Transverse colon (tissue), 4 donors: ENCODE measurements around the gene NEMP2.

ENCODE experiments used
- EP300 ChIP-seq: sonication (generic); formaldehyde crosslinking; IDR thresholded peaks from one replicate; pipeline ENCODE4 v1.6.1; 2017; ENCODE audit warnings: antibody characterized with exemption, low read depth
- POLR2AphosphoS5 ChIP-seq, 3 donors: sonication (generic); formaldehyde crosslinking; IDR thresholded peaks; one replicate each; pipeline ENCODE4 v1.6.1; 2016; ENCODE audit warnings: antibody characterized with exemption in 3 of 3
- TF ChIP-seq, protein P1 (sequence below), 5 experiments: fragments of 200-600 bp in 3 of 5; fragments of 450-650 bp in 2 of 5; sonication (generic) in 3 of 5; IDR thresholded peaks; 1 replicate in 2 of 5; 2 replicates in 3 of 5; pipeline ENCODE4 v1.5.1; 2016 to 2017; ENCODE audit warnings: antibody characterized with exemption in 5 of 5, inconsistent platforms in 3 of 5, mild to moderate bottlenecking in 2 of 5, moderate library complexity in 1 of 5

DNA sequence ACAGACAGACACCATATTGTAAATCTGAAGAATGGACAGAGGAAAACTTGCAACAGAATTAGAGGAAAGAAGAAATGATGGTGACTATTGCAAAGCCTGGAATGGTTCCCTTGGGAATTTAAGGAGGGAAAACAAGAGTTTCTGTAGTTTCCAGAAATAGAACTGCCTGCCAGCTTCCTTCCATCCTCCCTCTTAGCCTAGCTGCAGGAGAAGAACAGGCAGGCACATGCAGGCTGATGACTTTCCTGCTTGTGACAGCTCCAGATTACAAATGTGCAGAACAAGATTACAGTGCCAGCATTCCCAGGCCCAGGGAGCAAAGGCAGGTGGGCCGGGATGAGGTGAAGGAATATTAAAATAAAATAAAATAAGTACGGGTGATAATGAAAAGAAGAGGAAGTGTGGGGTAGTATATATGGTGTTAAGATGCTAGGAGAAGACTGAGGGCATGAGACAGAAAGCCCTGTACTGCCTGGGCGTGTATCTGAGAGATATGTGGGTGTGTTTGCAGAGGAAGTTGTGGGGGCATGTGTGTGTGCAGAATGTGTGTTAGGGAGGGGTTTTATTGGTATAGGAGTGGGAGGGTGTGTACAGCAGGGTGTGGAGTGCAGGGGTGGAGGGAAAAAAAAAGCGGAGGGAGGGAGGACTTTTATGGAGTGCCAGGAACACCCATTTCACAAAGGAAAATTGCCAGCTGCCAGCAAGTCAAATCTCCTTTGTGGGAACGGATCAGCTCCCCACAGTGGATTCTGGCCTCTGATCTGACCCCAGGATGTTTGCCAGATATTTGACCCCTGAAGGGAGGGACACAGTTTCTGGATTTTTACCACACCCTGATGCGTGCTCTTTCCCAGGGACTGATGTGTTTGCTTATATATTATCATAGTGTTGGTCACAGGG lies 43.9 kb upstream of the NEMP2 start:
- TF ChIP-seq, protein P1, sequence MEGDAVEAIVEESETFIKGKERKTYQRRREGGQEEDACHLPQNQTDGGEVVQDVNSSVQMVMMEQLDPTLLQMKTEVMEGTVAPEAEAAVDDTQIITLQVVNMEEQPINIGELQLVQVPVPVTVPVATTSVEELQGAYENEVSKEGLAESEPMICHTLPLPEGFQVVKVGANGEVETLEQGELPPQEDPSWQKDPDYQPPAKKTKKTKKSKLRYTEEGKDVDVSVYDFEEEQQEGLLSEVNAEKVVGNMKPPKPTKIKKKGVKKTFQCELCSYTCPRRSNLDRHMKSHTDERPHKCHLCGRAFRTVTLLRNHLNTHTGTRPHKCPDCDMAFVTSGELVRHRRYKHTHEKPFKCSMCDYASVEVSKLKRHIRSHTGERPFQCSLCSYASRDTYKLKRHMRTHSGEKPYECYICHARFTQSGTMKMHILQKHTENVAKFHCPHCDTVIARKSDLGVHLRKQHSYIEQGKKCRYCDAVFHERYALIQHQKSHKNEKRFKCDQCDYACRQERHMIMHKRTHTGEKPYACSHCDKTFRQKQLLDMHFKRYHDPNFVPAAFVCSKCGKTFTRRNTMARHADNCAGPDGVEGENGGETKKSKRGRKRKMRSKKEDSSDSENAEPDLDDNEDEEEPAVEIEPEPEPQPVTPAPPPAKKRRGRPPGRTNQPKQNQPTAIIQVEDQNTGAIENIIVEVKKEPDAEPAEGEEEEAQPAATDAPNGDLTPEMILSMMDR (IDR thresholded peaks at IDR 0.05) = no peak
- TF ChIP-seq POLR2AphosphoS5 (IDR thresholded peaks at IDR 0.05) (peak in 2 of 3 donors; percentile 41 to 66), EP300 (peak; percentile 50)
